Renal cortical epithelial cell (primary cell): ENCODE results near the gene CCDC127. TPM values are rescaled to one million over a fixed set of nuclear protein-coding genes. Genes with fewer than 3 reads are reported as not detected.

Experiments used
- DNase-seq: peaks from one replicate; pipeline ENCODE4 v3.0.0-alpha.2; 2011; ENCODE audit warnings: low read depth
- total RNA-seq: library from RNA; depleted of rRNA; stranded (reverse); fragments of >200 nt; gene quantifications from 2 replicates; pipeline ENCODE4 v1.2.3, GENCODE V29; 2014

CCDC127 gene
- total RNA-seq, 1 donor from 2014 or later, result 9.9 TPM

DNA sequence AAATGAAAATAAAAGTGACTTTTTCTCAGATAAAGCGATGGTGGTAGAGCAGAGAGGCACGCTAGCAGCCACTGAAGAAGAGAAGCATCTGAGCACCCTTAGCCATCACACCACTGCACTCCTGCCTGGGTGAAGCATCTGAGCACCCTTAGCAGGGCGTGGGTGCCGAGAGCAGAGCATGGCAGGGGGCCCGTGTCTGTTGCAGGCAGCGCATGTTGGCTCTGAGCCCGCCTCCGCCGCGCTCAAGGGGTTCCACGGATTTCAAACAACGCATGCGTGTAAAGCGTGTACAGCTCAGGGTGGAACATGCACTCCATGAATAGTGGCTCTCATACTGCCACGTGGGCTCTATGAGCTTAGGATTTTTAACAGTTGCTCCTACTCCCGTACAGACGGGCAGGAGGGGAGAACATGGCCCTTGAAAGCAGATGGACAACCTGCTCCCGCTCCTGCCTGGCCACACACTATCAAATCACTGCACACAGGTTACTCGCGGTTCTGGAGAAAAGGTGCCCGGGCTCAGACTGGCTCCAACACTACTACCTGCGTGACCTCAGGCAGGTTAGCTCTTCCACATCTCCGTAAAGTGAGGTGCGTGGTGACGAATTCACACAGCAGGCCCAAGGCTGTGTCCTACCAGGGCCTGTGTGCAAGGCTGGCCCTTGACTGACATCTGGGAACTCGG is 14.6 kb downstream of the CCDC127 start:
- no peak for DNase-seq

DNA sequence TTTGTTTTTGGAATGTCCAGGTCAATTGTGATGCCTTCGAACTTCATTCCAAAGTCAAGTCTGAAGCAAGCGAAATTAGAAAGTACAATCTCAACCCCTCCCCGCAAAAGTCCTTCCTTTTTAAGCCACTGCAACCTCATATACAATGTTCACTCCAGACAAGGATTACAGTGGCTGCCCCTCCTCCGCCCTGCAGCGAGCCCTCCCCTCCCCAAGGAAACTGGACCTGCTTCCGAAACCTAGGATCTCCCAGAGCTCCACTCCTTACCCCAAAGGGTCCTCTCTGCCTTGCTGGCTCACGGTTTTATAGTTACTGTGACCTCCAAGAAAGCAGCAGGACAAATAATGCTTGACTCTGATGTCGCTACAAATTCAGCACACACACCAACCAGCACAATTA is 16.3 kb downstream of the CCDC127 start:
- no peak for DNase-seq

DNA sequence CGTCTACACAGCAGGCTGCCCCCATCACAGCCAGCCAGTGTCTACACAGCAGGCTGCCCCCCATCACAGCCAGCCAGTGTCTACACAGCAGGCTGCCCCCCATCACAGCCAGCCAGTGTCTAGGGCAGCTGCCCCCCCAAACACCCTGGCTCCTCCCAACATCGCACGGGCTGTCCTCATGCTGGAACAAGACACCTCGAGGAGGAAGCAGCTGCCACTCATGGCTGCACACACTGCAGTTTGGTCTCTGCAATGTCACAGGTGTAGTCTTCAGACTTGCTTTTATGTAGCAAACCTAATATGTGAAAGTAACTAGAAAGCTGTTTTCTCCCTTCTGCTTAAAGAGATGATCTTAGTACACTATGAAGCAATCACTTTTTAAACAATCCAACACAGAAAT is 17.0 kb downstream of the CCDC127 start:
- DNase-seq, result no peak

DNA sequence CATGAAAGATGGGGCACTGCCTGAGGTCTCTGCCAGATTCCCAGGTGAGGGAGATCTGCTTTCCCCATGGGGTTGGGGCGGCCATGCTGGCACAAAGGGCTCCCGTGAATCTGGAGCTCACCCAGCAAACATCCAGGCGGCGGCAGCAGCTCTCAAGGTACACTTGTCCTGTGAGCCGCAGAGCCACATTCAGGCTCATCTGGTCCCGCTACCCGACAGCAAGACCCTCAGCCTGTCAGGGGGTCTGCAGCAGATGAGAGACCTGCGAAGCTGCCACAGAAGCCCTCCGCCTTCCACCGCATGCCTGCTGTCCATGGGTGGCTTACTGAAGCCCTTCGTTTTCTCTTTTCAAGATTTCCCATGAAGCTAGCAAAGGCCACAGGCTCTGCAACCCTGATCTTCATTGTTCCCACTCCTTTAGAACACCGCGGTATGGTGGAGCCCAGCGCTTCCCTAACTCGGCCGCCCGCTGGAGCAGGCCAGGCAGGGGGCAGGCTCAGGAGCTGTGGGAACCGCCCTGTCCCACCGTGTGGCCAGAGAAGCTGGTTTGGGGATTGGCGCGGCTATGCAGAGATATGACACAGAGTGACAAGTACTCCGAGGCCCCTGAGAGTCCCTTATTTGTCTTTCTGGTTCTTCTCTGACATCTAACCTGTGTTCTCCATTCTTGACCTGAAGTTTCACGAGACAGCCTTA is 17.9 kb downstream of the CCDC127 start:
- no peak for DNase-seq

DNA sequence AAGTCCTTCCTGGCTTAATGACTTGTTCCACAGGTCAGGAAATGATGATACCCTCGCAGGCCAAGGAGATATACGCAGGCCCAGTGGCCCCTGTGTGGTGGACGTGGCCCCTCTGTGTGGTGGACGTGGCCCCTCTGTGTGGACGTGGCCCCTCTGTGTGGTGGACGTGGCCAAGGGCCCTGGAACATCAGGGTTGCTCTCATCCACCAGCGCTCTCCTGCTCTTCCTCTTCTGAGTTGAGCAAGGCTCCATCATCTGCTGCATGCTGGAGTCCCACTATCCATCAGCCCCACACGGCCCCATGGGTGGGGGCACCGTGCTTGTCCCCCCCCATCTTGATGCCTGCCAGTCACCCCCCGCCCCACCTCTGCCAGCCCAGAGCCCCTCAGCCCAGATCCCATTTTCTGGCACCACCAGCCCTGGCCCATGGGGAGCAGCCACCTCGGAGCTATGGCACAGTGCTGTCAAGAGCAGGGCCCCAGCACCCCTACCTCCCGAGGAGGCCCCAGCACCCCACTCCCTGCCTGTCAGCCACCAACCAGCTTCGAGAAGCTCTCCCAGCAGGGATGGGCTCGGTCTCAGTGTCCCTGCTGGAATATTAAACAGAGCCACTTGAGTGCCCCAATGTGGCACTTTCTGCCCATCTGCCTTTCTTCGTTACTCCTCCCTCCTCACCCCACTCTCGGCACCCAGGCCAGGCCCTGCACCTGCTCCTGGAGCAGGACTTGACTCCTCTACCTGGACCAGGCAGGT is 18.6 kb downstream of the CCDC127 start:
- DNase-seq, result no peak

DNA sequence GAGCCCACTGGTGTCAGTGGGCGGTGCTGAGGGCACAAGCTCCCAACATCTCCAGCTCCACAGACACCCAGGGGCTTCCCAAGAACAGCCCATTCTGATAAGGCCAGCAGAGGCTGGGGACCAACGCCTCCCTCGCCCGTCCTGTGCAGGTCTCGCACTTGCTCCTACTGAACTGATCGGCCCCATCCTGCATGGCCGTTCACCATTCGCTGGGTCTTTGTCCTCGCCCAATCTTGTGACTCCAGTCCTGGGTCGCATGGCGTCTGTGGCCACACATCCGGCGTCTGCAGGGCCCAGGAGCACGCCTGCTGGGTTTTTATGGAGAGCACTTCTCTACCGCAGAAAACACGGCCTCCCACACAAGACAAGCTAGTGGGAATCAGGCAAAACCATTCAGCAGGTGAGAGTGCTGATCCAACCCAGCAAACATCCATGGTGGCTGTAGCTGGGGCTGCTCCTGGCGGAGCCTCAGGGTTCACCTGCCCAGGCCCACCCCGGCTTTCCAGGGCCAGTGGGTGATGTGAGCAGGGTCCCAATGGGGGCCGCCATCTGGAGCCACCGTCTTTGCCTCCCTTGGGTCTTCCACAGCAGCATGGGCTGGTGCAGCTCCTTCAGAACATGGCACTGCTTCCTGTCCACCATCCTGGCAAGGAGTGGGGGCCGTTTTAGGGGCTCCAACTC is 19.3 kb downstream of the CCDC127 start:
- no peak for DNase-seq

DNA sequence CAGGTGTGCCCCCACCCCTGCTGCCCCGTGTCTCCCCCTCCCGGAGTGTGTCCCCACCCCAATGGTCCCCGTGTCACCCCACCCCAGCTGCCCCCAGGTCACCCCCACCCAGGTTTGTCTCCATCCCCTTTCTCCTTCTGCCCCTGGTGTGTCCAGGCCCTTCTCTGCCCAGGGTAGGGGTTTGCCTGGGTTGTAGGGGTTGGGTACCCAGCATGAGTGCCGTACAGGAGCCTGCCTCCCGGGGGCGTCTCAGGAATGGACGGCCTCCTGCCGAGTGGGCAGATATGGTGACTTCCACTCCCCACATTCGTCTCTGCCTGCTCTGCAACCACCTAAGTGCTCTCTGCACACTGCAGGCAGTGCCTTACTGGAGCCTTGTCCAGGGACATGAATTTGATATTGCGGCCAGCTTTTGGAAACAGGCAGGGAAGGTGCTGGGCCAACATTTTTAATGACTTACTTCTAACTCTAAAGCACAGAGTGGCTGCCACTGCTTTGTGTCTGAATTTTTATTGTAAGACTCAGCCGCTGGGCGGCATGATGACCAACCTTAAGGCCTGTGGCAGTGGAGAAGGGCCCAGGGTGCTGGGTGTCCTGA is 20.0 kb downstream of the CCDC127 start:
- no peak for DNase-seq

DNA sequence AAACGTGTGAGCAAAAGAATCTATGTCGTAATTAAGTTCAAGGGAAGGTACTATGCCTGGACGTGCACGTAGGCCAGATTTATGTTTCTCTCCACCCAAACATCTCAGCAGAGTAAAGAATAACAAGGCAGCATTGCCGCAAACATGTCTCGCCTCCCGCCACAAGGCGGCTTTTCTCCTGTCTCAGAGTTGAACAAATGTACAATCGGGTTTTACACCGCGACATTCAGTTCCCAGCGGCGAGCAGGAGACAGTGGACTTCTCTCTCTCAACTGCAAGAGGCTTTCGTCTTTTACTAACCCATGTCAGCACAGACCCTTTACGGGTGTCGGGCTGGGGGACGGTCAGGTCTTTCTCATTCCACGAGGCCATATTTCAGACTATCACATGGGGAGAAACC is 20.9 kb downstream of the CCDC127 start:
- DNase-seq, result peak; percentile 32

DNA sequence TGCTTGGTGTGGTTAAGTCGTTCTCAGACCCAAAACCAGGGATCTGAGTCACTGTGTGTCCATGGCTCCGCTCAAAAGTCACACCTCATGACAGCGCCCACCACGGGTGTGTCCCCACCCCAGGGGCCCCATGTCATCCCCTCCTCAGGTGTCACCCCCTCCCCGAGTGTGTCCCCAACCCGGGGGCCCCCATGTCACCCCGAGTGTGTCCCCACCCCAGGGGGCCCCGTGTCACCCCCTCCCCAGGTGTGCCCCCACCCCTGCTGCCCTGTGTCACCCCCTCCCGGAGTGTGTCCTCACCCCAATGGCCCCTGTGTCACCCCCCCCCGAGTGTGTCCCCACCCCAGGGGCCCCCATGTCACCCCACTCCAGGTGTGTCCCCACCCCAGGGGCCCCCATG is 21.6 kb downstream of the CCDC127 start:
- no peak for DNase-seq

DNA sequence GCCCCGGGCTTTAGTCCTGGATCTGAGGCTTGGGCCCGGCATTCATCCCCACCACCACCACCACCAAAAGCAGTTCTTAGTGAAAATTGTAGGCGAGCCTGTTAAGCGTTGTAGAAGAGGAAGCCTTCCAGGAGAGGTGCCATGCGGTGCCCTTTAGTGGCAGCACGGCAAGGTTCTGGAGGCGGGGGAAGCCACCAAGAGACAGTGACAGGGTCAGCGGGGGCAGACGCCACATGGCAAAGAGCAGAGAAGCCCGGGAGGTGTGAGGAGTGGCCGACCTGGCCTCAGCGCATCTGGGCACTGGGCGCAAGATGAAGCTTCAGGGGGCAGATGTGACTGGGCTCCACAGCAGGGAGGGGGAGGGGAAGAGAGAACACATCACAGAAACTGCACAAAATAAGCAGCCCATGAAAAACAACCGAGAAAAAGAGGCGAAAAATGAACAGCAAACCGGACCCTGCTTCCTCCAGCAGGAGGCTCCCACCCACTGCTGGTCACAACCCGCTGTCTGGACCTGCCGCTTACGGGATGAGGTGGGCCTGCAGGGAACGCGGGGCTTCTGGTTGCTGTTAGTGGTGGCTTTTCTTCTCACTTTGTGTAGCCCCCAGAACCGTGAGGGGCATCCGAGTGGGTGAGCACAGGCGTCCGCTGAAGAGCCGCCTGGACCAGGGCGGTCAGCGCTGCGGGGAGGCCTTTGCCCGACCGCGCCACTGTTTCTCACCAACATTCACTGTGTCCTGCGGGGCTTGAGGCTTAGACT is 22.4 kb downstream of the CCDC127 start:
- no peak for DNase-seq

DNA sequence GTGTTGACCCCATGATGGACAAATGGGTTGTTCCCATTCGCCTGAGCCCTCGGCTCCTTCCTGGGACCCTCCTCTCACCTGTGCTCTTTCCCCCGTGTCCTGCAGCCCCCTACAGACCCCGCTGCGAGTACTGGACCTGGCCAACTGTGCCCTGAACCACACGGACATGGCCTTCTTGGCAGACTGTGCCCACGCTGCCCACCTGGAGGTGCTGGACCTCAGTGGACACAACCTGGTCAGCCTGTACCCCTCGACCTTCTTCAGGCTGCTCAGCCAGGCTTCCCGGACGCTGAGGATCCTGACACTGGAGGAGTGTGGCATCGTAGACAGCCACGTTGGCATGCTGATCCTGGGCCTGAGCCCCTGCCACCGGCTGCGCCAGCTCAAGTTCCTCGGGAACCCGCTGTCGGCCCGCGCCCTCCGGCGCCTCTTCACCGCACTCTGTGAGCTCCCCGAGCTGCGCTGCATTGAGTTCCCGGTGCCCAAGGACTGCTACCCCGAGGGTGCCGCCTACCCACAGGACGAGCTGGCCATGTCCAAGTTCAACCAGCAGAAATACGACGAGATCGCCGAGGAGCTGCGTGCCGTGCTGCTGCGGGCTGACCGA is 23.2 kb downstream of the CCDC127 start:
- no peak for DNase-seq

DNA sequence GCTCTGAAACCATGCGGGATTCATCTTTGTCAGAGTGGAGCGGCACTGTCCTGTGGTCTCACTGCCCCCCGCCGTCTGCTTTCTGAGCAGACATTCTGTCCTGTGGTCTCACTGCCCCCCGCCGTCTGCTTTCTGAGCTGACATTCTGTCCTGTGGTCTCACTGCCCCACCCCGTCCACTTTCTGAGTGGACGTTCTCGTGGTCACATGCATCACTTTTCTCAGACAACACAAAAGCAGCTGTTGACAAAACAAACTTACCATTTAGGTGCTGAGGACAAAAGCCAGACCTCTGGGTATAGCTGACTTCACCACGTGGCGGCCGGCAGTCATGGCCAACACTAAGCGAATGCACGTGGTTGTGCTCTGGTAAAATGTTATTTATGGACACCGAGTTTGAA is 23.9 kb downstream of the CCDC127 start:
- no peak for DNase-seq

DNA sequence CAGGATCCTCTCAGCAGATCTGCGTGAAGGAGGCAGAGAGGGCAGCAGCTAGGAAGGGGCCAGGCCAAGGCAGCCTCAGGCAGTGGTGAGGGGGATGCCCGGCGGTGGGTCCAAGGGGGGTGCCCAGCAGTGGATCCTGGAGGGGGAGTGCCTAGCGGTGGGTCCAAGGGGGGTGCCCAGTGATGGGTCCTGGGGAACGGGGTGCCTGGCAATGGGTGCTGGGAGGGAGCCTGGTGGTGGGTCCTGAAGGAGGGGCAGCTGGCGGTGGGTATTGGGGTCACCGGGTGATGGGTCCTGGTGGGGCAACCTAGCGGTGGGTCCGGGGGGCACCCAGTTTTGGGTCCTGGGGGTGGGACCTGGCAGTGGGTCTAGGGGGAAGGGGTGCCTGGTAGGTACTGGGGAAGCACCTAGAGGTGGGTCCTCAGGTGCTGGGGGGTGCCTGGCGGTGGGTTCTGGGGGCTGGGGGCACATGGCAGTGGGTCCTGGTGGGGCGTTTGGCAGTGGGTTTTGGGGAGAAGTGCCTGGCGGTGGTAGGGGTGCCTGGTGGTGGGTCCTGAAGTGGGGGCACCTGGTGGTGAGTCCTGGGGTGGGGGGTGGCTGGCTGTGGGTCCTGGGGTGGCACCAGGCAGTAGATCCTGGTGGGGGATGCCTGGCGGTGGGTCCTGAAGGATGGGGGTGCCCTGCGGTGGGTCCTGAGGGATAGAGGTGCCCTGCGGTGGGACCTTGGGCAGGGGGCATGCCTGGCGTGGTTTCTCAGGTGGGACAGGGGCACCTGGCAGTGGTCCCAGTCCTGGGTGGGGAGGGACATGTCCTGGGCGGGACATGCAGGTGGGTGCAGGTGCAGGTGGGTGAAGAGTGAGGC is 24.8 kb downstream of the CCDC127 start:
- DNase-seq, result no peak

DNA sequence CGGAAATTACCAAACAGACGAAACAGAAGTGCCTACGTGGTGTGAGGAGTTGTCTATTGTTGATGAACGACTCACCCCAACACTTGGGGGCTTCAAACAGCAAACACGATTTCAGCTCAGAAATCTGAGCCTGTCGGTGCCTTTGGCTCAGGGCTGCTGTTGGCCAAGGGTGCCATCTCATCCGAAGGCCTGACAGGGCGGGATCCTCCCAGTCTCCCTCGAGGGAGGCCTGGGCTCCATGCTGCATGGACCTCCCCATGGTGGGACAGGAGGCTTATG is 25.3 kb downstream of the CCDC127 start:
- no peak for DNase-seq

DNA sequence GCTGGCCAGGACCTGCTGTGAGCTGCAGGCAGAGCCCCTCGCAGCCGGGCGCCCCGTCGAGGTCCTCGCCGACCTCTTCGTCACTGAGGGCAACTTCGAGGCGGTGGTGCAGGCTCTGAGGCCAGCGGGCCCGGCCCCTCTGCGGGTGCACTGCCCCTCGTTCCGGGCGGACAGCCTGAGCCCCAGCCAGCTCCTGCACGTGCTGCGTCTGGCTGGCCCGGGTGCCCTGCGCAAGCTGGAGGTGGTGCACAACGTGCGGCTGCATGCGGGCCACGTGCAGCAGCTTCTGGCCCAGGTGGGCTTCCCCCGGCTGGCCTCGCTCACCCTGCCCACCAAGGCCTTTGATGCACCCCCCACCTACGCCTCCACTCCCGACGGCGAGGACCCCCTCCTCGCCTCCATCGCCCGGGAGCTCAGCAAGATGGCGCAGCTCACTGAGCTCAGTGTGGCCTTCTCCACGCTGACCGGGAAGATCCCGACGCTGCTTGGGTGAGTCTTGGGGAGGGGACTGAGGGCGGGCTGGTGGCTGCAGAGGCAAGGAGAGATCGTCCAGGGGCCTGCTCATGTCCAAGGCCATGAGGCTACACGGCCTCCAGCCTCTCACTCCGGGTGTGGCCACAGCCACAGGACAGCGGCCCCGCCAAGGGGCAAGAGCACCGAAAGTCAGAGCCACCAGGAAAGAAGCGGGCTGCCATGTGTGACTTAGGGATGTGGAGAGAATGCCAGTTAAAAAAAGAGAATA is 25.8 kb downstream of the CCDC127 start:
- DNase-seq, result no peak

DNA sequence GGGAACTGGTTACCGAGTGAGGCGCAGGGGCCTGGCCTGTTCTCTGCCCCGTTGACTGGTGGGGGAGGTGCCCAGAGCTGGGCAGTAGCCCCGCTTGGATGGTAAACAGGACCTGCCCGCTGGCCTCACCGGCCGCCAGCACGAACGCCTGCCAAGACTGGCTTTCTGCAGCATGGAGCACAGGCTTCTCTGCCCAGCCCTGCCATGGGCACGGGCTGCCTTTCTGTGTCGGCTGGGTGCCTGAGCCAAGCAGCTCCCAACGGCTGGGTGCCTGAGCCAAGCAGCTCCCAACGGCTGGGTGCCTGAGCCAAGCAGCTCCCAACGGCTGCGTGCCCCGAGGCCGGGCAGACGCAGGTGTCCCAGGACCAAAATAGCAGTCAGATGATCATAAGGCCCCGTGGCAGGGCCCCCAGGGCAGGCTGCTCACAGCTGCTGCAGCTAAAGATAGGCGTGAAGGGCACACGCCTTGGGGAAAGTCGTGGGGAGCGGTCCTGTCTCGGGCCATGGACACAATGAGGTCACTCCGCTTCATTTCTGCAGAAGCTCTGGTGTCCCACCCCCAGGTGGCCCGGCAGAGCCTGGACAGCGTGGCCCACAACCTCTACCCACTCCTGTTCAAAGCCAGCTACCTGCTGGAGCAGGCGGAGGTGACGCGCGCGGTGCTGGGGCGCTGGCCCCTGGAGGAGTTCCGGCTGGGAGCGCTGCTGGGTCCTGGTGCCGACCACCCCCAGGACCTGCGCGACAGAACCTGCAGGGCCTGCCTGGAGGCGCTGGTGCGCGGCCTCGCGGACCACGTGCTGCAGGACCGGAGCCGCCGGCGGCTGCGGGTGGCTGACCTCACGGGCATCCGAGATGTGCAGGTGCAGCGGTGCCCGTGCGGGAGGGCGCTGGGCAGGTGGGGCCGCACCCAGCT is 26.7 kb downstream of the CCDC127 start, which contains the start of gene LRRC14B:
Gene LRRC14B (plus strand): TSS at position 460 of the 913 bp plus-strand sequence. CDS start 44 bp downstream, at position 504.
- no peak for DNase-seq

DNA sequence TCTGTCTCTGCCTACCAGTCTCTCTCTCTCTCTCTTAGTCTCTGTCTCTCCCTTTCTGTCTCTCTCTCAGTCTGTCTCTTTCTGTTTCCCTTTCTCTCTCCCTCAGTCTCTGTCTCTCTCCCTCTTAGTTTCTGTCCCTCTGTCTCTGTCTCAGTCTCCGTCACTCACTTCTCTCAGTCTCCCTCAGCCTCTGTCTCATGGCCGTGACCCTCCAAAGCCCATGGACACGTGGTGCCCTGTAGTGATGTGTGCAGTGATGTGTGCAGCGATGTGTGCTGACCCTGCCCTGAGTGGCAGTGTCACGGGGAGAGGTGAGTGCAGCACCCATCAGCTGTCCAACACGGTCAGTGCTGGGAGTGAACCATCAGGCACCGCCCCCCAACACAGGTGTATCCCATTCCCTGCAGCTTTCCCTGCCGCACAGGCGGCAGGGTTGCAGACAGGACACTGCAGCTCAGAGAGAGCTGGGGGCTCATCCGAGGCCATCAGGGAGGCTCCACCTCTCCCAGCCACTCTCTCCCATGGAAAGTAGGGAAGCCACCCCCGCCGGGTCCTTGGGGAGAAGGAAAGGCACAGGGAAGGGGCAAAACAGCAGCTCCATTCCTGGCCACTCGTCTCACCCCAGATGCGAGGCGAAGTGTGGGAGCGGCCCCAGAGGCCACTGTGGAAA is 27.5 kb downstream of the CCDC127 start:
- no peak for DNase-seq

DNA sequence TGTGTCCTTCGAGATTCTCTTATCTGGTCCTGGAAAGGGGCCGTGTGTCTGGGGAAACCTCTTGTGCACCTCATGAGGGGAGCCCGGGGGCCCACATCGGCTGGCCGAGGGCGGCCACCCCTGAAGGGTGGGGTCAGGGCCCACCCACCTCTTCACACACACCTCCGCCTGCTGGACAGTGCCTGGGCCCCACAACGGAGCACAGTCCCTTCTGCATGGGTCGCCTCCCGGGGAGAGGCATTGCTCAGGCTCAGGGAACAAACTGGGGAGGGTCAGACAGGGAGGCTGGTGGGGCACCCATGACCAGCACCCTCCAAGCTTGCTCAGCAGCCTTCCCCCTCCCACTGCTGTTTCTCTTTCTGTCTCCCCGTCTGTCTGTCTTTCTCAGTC is 28.0 kb downstream of the CCDC127 start:
- DNase-seq, result no peak
